NT2/D1 (cell line): Measurements from ENCODE around the gene GM2A.

ENCODE experiments used
- SUZ12 ChIP-seq: IDR thresholded peaks from 2 replicates; pipeline ENCODE4 v1.6.1; 2011; ENCODE audit not compliant: insufficient read length, insufficient read depth; ENCODE audit errors: extremely low read depth
- YY1 ChIP-seq: IDR thresholded peaks from 2 replicates; pipeline ENCODE4 v1.6.1; 2011; ENCODE audit not compliant: insufficient read length, insufficient read depth
- ZNF274 ChIP-seq: IDR thresholded peaks from 2 replicates; pipeline ENCODE4 v1.6.1; 2011; ENCODE audit warnings: mild to moderate bottlenecking, low read depth, low read length

DNA sequence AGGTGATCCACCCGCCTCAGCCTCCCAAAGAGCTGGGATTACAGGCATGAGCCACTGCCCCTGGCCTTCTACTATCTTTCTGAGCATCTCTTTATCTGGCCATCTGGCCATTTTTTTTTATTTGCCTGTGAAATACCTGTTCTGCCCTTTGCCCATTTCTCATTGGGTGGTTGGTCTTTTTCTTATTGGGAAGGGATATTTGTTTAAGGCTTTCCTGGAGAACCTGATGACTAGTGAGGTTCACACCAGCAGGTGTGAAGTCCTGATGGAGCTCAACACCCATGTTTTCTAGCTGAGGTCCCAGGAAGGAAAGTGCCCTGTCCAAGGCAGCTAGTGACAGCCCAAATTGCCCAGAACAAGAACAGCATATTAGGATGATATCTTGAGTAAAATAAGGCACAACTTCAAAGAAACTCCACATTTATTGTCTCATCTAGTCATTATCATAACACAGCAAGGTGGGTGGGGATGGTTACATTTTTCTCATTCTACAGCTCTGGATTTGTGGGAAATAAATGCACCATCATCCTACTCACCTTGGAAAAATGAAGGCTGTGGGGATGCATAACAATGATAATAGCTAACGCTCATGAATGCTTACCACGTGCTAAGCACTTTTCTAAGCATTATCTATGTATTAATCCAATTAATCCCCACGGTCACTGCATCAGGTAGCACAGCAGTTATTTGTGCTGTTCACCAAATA lies 30.3 kb downstream of the GM2A start:
- TF ChIP-seq YY1 (no peak), SUZ12 (no peak), ZNF274 (no peak)
